GM18511 (cell line): ENCODE measurements around the gene CCDC107.
"Not testable (repeated sequence)": the region's sequence is repeated elsewhere in the genome, so short reads cannot be mapped to it uniquely, and the experiment has no call there.

Experiments
- ATAC-seq: cut with Tn5 transposase; IDR thresholded peaks from one replicate; pipeline ENCODE4 v1.9.1; 2021; ENCODE audit warnings: mild to moderate bottlenecking, moderate library complexity; ENCODE audit not compliant: unreplicated experiment

Gene CCDC107

GRCh38 chr9:35637427-35637955 lies 20.6 kb upstream of the CCDC107 start:
- not testable (repeated sequence) for ATAC-seq

GRCh38 chr9:35638751-35639150 lies 19.3 kb upstream of the CCDC107 start:
- not testable (repeated sequence) for ATAC-seq

DNA sequence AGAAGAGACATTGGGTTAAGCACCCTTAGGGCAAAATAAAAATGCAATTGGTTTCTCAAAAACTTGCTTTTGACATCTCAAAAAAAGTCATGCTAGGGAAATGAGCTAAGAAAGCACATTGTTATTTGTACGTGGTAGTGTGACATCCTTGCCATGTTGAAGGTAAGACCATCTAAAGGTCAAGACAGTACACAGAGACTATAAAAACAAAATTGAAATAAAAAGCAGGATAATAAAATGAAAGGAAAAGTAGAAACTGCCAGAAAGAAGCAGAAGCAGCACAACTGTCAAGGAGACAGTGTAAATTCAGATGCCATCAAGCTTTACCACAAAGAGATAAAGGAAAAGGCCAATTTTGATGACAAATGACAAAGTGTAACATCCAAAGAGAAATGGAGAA lies 18.9 kb upstream of the CCDC107 start:
- ATAC-seq, result not testable (repeated sequence)

DNA sequence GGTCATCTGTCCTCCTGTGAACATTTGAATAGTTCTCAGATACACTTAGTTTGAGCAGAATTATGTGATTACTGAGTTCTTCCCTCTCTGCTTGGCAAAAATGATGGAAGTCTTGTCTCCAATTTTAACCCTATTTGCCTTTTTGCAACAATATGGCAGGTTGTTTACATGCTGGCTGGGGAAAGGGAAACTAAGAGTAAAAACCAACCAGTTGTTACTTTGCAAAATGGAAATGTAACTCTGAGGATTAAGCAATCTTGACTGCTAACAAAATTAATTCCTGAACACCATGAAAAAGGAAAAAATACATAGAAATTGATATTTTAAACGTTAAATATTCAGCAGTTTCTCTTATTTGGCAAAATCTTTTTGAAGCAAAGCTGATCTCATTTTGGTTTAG lies 18.5 kb upstream of the CCDC107 start:
- ATAC-seq, result no peak

DNA sequence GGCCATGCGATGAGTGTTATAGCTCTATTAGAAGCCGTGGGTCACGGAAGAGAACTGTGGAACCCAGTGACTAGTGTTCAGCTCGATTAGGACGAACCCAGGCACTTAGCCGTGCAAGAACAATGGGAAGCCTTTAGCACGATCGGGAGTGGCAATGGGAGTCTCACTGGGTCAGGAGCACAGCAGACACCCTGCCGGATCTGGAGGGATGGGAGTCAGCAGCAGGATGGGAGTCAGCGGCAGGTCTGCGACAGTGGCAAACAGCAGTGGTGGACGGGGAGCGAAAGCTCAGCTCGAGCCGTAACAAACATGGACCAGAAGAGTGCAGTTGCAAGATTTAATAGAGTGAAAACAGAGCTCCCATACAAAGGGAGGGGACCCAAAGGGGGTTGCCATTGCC lies 17.7 kb upstream of the CCDC107 start:
- not testable (repeated sequence) for ATAC-seq

DNA sequence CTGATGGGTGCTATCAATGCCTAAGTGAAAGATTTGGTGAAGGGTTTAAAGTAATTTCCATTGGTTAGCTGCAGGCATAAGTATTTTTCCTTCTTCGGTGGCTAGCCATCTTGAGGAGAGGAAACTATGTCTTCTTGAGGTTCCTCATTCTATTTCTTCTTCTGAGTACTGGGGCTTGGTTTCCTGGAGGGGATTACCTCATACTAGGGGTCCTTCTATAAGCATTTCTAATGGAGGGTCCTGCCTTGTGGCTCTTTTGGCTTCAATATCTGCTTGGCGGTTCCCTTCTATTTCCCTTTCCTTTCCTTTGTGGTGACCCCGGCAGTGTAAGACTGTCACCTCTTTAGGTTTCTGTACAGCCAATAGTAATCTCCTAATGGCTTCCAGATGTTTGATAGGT lies 16.6 kb upstream of the CCDC107 start:
- ATAC-seq, result not testable (repeated sequence)

- no peak for ATAC-seq
Observed at GRCh38 chr9:35643046-35643445, 15.0 kb upstream of the CCDC107 start.

GRCh38 chr9:35645736-35646135 lies 12.4 kb upstream of the CCDC107 start:
- ATAC-seq, result not testable (repeated sequence)

DNA sequence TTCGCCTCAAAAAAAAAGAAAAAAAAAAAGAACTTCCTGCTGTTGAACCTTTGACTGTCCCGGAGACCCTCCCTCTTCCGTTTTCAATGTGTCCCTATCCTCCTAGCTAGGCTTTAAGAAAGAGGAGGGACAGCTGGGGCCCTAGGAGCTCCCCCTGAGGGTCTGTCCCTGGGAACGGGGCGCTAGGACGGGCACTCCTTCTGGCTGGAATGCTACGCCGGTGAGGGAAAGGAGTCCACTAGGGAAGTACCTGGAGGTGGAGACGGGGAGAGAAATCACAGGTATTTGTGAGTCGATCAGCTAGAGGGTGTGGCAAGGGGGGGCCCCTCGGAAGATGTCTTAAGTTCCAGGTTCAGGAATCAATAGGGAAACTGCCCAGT lies 11.9 kb upstream of the CCDC107 start:
- no peak for ATAC-seq

GRCh38 chr9:35646533-35647265 lies 11.4 kb upstream of the CCDC107 start:
- ATAC-seq, result peak; percentile 80

- no peak for ATAC-seq
Observed at GRCh38 chr9:35649431-35650340, 8.4 kb upstream of the CCDC107 start.

- peak; percentile 27 for ATAC-seq
Observed at GRCh38 chr9:35650341-35651158, 7.5 kb upstream of the CCDC107 start, which contains the start of gene SIT1. Gene SIT1, minus strand, starts transcription at chr9:35650931. Its CDS starts 78 bp downstream, at chr9:35650853.

DNA sequence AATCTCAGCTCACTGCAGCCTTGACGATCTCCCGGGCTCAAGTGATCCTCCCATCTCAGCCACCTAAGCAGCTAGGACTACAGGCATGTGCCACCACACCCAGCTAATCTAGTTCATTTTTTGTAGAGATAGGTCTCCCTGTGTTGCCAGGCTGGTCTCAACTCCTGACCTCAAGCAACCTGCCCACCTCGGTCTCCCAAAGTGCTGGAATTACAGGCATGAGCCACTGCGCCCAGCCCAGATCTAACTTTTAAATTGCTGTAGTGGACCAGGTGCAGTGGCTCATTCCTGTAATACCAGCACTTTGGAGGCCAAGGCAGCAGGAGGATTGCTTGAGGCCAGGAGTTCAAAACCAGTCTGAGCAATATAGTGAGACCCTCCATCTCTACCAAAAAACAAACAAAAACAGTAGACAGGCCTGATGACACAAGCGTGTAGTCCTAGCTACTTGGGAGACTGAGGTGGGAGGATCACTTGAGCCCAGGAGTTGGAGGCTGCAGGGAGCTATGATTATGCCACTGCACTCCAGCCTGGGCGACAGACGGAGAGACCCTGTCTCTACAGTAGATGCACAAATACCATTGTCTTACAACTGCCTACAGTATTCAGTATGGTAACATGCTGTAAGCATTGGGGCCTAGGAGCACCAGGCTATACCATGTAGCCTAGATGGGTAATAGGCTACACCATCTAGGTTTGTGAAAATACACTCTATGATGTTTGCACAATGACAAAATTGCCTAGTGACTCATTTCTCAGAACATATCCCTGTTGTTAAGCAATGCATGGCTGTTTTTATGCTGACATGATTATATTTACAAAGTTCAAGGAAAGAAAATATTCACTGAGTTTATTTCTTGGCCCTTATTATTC lies 5.9 kb upstream of the CCDC107 start:
- ATAC-seq, result no peak

DNA sequence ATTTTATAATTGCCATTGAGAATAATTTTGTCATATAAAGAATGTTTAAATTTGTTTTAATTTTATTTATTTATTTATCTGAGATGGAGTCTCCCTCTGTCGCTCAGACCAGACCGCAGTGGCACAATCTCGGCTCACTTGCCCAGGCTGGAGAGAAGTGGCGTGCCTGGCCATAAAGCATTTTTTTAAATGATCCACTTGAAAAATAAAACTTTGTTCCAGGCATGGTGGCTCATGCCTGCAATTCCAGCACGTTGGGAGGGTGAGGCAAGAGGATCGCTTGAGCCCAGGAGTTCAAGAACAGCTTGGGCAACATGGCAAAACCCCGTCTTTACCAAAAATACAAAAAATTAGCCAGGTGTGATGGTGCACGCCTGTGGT lies 5.3 kb upstream of the CCDC107 start:
- ATAC-seq, result no peak

- no peak for ATAC-seq
Observed at GRCh38 chr9:35653611-35654010, 4.5 kb upstream of the CCDC107 start.

GRCh38 chr9:35656348-35656747 lies 1.7 kb upstream of the CCDC107 start:
- no peak for ATAC-seq

DNA sequence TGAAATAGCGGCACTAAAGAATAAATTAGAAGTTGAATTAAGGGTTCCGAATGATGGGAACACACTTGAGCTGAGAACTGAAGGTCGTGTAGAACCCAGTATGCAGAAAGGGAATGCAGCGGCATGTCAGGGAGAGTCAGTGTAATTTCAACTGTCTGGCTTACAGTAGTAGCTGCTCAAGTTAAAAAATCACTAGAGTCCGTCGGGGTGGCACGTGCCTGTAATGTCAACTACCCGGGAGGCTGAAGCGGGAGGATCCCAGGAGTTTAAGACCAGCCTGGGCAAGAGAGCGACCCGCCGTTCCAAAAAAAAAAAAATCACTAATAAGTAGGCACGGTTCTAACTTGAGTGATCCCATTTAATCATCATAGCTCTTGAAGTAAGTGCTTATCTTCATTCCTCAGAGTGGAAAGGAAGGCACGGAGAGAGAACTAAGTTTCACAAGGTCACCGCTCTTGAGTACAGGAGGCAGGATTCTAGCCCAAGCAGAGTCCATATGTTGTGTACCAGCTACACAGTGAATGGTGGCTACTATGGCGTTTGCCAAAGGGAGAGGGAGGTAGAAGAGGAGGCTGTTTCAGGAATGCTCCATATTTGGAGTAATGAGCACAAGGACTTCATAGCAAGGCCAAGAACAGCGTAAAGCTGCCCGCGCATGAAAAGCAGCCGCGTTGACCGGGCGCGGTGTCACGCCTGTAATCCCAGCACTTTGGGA lies 1.1 kb upstream of the CCDC107 start:
- ATAC-seq, result no peak

- ATAC-seq, result peak; percentile 90
Observed at GRCh38 chr9:35657546-35658136, 451 bp upstream of the CCDC107 start, which contains the start of gene RMRP. Gene RMRP, minus strand, starts transcription at chr9:35658019.

- no peak for ATAC-seq
Observed at GRCh38 chr9:35658968-35659220, 802 bp downstream of the CCDC107 start.
